ENCODE measurements around the gene NAT10.

The NAT10 gene

DNA sequence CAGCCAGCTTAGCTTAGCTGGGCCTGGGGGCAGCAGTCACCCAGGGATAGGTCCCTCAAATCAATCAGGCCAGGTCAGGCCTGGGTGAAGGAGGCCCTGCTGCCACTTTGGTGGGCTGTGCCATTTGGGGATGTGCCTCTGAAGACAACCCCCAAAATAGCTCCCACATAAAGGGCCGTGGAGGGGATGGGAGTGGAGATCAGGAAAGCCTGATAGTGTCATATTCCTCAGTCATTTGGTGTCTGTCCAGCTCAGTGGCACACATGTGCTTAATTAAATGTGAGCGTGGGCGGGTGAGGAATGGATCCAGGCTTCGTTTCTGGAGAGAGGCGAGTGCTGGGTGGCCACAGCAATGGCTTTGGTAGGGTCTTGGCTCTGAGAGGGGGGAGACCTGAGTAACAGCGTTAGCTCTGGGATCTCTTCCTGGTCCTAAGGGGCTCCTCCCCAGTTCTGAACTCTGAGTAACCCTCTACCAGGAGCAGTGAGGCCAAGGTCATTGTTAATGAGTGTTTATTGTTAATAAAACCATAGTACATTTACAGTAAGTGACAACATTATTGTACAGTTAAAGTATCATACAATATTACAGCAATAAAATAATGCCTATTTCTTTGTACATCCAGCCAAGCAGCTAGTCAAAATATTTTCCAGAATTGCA, 45.2 kb downstream of the NAT10 start:
- no peaks in the 10 kb centered on the region for H3K9me3 Mint-ChIP-seq
- H3K36me3 Mint-ChIP-seq (ENCODE audit: low read depth) = peaks cover 51% of the 10 kb centered on the region
- H3K27me3 Mint-ChIP-seq = no peaks in the 10 kb centered on the region
- H3K27ac Mint-ChIP-seq = no peak overlapping the region
- H3K4me3 Mint-ChIP-seq = no peak overlapping the region
- H3K4me1 Mint-ChIP-seq (ENCODE audit: low read depth) = peaks cover 13% of the 10 kb centered on the region

DNA sequence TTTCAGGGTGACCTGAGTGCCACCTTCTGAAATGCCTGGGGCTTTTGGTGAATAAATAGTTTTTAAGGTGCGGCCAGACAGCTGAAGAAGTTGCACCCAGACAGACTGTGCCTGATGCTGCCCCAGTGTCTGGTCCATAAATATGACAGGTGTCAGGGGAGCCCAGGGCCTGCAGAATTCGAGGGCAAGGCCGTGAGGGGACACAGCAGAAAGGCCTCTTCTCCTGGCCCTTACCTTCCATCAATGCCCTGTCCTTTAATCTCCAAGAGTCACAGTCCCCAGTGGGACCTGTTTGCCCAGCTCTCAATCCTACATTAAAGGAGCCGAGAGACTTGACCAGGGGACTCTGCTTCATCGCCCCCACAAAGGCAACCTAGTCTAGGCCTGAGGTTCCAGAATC, 45.7 kb downstream of the NAT10 start:
- H3K27ac Mint-ChIP-seq = no peak overlapping the region
- H3K27me3 Mint-ChIP-seq = no peaks in the 10 kb centered on the region
- H3K4me1 Mint-ChIP-seq (ENCODE audit: low read depth) = peaks cover 13% of the 10 kb centered on the region
- H3K36me3 Mint-ChIP-seq (ENCODE audit: low read depth) = peaks cover 46% of the 10 kb centered on the region
- H3K4me3 Mint-ChIP-seq = no peak overlapping the region
- no peaks in the 10 kb centered on the region for H3K9me3 Mint-ChIP-seq

DNA sequence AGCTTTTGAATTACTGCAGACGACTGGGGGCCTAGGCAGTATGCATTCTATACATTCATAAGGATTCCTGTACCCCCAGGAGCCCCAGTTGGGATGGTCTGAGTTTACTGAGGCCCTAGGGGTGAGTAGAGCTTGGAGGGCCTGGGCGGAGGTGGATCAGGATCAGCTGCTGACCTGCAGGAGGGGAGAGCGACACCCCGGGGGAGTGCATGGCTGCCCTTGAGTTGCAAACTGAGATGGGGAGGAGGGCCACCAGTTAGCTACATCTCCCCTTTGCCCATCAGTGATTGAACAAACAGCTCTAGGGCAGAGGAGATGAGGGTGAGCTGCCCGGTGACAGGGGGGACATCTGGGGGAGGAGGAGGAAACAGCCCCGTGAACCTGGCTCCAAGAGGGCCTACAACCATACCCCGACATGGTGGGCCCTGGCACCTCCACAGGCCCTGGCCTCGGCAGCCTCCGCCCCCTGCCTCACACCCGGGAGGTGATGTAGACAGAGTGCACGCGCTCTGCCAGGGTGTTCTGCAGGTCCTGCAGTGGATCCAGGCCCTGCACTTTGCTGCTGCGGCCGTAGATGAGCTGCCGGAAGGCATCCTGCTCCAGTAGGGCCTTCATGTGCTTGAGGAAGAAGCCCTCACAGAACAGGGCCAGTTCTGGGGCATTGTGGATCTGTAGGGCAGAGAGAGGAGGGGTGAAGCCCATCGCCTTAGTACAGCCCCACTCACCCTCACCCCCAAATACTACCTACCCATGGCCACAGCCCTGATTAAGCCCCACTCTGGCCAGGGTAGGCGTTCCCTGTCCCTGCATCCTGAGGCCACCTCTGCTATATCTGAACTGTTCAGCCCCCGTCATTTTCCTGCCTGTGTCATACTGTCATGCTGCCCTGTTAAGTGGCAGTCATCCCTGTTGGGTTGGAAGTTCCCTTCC, 46.8 kb downstream of the NAT10 start:
- H3K36me3 Mint-ChIP-seq (ENCODE audit: low read depth) = peaks cover 38% of the 10 kb centered on the region
- peaks cover 13% of the 10 kb centered on the region for H3K4me1 Mint-ChIP-seq (ENCODE audit: low read depth)

DNA sequence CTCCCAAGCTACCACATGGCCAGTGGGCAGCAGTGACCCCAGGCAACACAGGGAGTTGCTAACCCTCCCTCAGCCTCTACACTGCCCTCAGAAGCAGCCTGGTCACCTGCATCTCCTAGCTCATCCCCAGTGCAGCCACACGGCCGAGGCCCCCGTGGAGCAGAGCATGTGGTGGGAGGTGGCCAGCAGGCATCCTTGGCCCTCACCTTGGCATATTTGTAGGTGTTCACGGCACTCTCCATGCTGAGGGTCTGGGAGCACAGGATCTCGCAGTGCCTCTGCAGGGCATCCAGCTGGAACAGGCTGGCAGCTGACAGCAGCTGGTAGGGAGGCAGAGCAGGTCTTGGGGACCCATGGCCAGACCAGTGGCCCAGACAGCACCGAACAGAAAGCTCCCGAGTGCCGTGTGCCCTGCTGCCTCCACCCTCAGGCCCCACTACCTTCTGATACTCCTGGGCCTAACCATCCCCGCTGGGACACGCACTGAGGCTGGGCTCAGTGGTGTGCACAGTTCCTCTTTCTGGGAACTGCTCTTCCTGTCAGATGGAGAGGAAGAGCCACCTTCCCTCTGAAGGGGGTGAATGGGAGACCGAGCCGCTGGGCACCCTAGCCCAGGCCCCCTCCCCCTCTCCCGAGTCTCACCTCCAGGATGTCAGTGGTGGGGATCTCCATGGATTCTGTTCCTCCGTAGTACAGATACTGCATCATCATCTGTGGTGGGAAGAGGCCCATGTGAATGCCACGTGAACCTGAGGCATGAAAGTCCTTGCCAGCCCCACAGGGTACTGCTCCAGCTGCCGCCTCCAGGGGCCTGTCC, 48.8 kb downstream of the NAT10 start:
- Mint-ChIP-seq H3K9me3 (no peaks in the 10 kb centered on the region), H3K27me3 (no peaks in the 10 kb centered on the region), H3K36me3 (ENCODE audit: low read depth) (peaks cover 27% of the 10 kb centered on the region), H3K4me1 (ENCODE audit: low read depth) (peaks cover 28% of the 10 kb centered on the region), H3K27ac (no peak overlapping the region), H3K4me3 (no peak overlapping the region)

More for the DNA sequence above, 46.8 kb downstream of the NAT10 start:
- no peak overlapping the region for H3K27ac Mint-ChIP-seq
- no peaks in the 10 kb centered on the region for H3K27me3 Mint-ChIP-seq
- H3K4me3 Mint-ChIP-seq = no peak overlapping the region
- H3K9me3 Mint-ChIP-seq = no peaks in the 10 kb centered on the region

DNA sequence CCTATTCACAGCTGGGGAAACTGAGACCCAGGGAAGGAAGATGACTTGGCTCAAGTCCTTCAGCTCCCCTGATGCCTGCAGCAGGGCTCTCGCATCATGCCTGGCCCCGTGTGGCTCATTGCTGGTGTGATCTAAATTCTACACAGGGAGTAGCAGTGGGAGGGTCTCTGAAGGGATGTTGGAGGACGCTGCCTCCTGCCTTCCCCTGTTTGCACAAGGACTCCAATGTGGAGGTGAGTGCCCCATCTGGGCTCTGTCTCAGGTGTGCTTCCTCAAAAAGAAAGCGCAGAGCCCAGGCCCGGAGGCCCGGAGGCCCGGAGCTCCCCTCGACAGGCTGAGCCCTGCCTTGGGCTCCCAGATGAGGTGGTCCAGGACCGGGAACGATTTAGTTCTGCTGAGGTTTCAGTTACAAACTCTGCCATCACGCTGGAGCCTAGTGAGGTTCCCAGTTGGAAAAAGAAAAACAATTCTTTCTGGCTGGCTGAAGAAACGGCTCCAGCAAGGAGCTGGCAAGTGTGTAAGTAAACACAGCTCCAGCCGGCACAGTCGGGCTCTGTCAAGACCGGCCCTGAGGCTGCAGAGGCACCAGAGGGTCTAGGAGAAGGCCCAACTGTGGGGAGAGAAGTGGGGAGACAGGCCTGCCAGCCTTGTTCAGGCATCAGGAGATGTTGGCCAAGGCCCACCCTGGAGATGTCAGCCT, 49.8 kb downstream of the NAT10 start:
- Mint-ChIP-seq H3K4me3 (no peak overlapping the region), H3K27me3 (no peaks in the 10 kb centered on the region), H3K27ac (no peak overlapping the region), H3K36me3 (ENCODE audit: low read depth) (peaks cover 29% of the 10 kb centered on the region), H3K4me1 (ENCODE audit: low read depth) (peaks cover 38% of the 10 kb centered on the region), H3K9me3 (no peaks in the 10 kb centered on the region)

DNA sequence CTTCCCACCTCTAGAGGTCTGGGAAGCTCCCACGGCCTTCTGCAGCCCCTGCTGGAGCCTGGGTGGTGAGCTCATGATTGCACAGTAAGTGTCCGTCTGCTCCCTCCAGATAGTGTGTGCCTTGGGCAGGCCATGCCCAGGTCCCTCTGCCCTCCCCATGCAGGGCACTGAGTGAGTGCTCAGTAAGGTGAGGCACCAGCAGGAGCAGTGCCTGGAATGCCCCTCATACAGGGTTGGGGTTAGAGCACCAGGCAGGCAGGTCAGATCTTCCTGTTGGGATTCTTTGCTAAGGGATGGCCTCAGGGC, 50.3 kb downstream of the NAT10 start:
- Mint-ChIP-seq H3K36me3 (ENCODE audit: low read depth) (peaks cover 24% of the 10 kb centered on the region), H3K4me1 (ENCODE audit: low read depth) (peaks cover 38% of the 10 kb centered on the region), H3K27ac (no peak overlapping the region), H3K4me3 (no peak overlapping the region), H3K27me3 (no peaks in the 10 kb centered on the region), H3K9me3 (no peaks in the 10 kb centered on the region)

DNA sequence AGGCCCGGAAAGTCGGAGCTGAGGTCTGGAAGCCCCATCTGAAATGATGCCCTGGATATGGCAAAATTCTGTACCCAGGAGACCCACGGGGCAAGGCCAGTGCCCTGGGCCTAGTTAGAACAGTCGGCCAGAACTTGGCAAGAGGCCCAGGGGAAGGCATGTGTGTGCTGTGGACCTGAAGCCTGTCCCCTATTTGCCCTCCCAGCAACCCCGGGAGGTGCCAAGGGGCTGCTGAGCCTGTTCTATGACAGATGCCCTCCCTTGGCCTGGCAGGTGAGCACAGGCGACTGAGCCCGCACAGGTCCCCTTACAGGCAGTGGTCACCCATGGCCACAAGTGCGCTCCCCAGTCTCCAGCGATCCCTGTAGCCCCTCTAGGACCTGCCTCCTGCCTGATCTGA, 51.7 kb downstream of the NAT10 start:
- Mint-ChIP-seq H3K9me3 (no peaks in the 10 kb centered on the region), H3K27me3 (no peaks in the 10 kb centered on the region), H3K36me3 (ENCODE audit: low read depth) (peaks cover 22% of the 10 kb centered on the region), H3K4me1 (ENCODE audit: low read depth) (peaks cover 48% of the 10 kb centered on the region), H3K27ac (no peak overlapping the region), H3K4me3 (no peak overlapping the region)

DNA sequence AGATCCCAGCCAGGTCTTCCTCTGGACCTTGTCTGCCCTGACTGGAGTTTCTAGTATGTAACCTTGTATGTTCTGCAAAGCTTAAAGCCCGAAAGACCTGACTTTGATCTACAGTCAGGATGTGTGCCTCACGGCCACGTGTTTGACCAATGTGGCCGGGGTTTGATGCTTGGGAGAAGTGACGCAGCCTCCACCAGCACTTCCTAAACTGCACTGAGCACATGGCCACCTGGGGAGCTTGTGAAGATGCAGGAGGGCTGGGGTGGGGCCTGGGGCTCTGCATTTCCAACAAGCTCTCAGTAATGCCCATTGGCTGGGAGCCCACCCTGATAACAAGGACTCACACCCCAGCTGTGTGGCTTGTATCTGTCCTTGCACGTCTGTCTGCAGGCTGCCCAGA, 53.2 kb downstream of the NAT10 start:
- no peaks in the 10 kb centered on the region for H3K27me3 Mint-ChIP-seq
- H3K4me1 Mint-ChIP-seq (ENCODE audit: low read depth) = peaks cover 41% of the 10 kb centered on the region
- no peak overlapping the region for H3K4me3 Mint-ChIP-seq
- peaks cover 13% of the 10 kb centered on the region for H3K36me3 Mint-ChIP-seq (ENCODE audit: low read depth)
- peak overlapping the region; percentile 58 for H3K27ac Mint-ChIP-seq
- no peaks in the 10 kb centered on the region for H3K9me3 Mint-ChIP-seq

DNA sequence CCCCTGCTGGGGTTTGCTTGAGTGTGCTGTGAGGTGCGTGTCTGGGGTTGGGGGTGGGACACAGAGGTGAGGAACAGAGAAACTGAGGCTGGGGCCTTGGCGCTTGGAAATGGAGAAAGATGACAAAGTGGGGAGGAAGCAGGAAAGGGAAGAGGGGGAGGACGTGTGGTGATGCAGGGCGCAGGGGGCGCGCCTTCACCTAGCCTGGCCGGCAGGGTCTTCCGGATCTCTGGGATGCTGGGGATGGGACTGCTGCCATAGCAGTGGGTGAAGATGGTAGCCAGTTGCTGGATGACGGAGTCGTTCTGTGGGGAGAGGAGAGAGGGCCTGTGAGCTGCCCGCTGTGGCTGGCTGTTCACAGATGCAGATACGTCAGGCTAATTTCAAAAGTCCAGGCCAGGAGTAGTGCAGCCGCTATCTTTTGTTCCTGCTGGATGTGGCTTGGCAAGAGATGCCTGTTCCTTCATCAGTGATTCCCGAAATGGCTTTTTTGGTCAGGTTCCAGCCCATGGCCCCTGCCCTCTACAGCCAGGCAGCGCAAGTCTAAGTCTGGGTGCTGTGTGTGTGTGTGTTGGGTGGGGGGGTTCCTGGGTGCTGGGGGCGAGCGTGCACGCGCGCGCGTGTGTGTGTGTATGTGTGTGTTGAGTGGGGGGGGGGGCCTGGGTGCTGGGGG, 54.8 kb downstream of the NAT10 start:
- Mint-ChIP-seq H3K4me3 (no peak overlapping the region), H3K4me1 (ENCODE audit: low read depth) (peaks cover 35% of the 10 kb centered on the region), H3K9me3 (no peaks in the 10 kb centered on the region), H3K36me3 (ENCODE audit: low read depth) (peaks cover 11% of the 10 kb centered on the region), H3K27ac (no peak overlapping the region), H3K27me3 (no peaks in the 10 kb centered on the region)

DNA sequence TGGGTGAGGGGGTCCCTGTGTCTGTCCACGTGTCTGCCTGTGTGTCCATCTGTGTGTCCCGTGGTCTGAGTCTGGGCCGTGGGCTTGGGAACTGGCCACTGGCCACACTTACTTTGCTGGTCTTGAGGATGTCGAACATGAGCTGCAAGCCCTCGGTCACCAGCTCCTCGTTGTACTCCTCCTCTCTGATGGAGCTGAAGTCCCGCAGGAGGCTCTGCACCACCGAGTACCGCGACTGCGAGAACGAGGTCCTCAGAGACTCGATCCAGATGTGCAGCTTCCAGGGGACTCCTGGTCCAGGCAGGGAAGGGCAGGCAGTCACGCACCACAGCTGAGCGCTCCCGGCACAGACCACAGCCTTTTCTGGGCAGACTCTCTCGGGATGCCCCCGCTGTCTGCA, 55.4 kb downstream of the NAT10 start:
- Mint-ChIP-seq H3K36me3 (ENCODE audit: low read depth) (peaks cover 11% of the 10 kb centered on the region), H3K27ac (no peak overlapping the region), H3K9me3 (no peaks in the 10 kb centered on the region), H3K4me1 (ENCODE audit: low read depth) (peaks cover 35% of the 10 kb centered on the region), H3K4me3 (no peak overlapping the region), H3K27me3 (no peaks in the 10 kb centered on the region)

DNA sequence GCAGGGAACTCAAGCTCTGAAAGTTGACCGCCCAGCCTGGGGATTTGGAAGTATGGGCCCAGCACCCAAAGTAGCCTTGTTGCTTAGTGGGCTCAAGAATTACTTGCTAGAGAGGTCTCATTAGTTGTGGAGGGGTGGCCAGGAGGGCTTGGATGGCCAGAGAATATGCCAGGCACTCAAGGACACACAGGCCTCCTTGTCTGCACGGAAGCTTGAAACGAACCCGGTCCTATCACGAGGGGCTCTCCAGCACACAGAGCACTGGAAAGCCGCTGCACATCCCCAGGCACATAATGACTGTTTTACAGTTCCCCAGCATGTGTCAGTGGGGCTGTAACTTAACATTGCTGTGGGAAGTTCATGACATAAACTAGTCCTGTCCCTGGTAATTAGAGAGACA, 55.9 kb downstream of the NAT10 start:
- Mint-ChIP-seq H3K36me3 (ENCODE audit: low read depth) (peaks cover 11% of the 10 kb centered on the region), H3K4me3 (no peak overlapping the region), H3K9me3 (no peaks in the 10 kb centered on the region), H3K4me1 (ENCODE audit: low read depth) (peaks cover 35% of the 10 kb centered on the region), H3K27ac (no peak overlapping the region), H3K27me3 (no peaks in the 10 kb centered on the region)

DNA sequence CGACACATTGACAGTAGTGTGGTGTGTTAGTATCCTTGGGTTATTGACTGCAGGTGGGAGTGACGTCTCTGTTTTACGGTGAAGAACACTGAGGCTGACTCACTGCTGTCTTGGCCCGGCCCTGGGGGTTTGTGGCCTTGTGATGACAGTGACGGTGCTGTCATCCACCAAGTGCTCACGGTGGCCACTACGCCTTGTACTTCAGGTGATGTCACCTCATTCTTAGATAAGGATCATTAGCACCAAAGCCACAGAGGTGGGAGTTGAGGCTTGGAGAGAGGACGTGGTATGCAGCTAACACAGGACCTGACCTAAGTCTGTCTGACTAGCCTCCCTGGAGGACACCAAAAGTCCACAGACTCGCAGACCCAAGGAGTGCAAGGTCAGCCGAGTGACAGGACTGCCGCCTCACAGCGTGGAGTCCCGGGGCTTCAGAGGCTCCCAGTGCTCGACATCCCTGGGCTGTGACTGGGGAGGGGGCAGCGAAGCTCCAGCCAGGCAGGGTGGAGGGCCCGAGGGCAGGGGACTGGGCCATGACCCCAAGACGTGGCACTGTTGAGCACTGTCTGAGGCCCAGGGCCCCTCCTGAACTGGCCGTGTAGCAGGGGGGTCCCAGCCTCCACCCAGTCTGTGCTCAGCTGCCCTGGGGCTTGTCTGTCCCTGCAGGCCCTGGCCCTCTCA, 56.5 kb downstream of the NAT10 start:
- no peak overlapping the region for H3K4me3 Mint-ChIP-seq
- peaks cover 35% of the 10 kb centered on the region for H3K4me1 Mint-ChIP-seq (ENCODE audit: low read depth)
- H3K36me3 Mint-ChIP-seq (ENCODE audit: low read depth) = peaks cover 12% of the 10 kb centered on the region
- H3K9me3 Mint-ChIP-seq = no peaks in the 10 kb centered on the region
- no peak overlapping the region for H3K27ac Mint-ChIP-seq
- no peaks in the 10 kb centered on the region for H3K27me3 Mint-ChIP-seq

DNA sequence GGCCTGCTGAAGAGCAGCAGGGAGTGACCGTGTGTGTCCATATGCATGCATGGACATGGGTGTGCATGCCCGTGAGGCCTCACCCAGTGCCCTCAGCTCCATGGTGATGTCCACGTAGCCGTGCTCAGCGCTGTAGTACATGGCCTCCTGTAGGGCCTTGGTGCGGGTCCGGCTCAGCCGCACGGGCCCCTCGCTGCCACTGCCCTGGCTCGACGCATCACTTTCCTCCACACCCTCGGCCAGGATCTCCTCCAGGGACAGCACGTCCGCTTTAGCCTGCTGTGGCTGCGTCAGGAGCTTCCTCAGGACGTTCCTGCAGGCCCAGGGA, 57.0 kb downstream of the NAT10 start:
- no peaks in the 10 kb centered on the region for H3K9me3 Mint-ChIP-seq
- H3K27ac Mint-ChIP-seq = no peak overlapping the region
- H3K27me3 Mint-ChIP-seq = no peaks in the 10 kb centered on the region
- no peak overlapping the region for H3K4me3 Mint-ChIP-seq
- H3K36me3 Mint-ChIP-seq (ENCODE audit: low read depth) = peaks cover 17% of the 10 kb centered on the region
- H3K4me1 Mint-ChIP-seq (ENCODE audit: low read depth) = peaks cover 35% of the 10 kb centered on the region

DNA sequence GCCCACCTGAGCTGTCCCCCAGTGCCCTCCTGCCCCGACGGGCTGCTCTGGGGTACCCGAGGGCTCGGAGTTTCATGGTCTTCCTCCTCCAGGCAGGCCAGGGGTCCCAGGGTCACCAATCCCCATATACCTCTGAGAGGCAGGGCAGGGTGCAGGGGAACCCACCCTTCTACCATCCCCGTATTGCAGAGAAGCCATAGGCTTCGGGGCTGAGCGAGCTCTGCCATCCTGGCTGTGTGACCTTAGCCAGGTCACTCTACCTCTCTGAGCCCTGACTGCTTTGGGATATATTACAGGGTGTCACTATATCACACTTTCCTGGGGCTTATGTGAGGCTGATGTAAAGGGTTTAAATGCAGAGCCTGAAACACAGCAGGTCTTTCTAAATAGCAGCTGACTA, 57.4 kb downstream of the NAT10 start:
- H3K4me3 Mint-ChIP-seq = no peak overlapping the region
- no peak overlapping the region for H3K27ac Mint-ChIP-seq
- peaks cover 32% of the 10 kb centered on the region for H3K4me1 Mint-ChIP-seq (ENCODE audit: low read depth)
- no peaks in the 10 kb centered on the region for H3K27me3 Mint-ChIP-seq
- peaks cover 15% of the 10 kb centered on the region for H3K36me3 Mint-ChIP-seq (ENCODE audit: low read depth)
- H3K9me3 Mint-ChIP-seq = no peaks in the 10 kb centered on the region
